Middle frontal gyrus (tissue), 1 donor: Measurements from ENCODE around the gene UBR4.

ENCODE experiments used
- DNase-seq: peaks from one replicate; pipeline ENCODE4 v3.0.0-alpha.2; 2015; ENCODE audit warnings: low spot score; ENCODE audit errors: extremely low spot score

The UBR4 gene

GRCh38 chr1:19057784-19058475 is 152.1 kb downstream of the UBR4 start:
- DNase-seq = no peak

DNA sequence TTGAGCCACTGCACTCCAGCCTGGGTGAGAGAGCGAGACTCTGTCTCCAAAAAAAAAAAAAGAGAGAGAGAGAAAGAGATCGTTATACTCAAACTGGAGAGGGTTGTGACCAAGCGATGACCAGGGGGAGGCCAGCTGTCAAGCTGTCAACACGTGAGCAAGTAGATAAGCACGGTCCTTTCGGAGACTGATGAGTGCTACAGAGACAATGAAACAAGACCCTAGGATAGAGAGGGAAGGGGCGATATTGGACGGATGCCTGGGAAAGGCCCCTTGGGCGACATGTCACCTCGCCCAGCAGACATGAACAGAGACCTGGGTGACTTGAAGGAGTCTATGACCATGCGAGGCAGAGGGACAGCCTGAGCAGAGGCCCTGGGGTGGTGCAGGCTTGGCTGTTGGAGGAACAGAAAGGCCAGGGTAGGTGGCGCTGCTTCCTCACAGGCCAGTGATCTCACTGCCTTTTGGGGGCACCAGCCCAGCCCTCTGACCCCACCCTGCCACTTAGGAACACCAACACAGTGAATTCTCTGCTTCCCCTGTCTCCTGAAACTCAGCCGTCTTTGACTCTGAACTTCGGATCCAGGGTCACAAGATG is 152.8 kb downstream of the UBR4 start:
- DNase-seq = no peak

GRCh38 chr1:19055701-19056100 is 154.4 kb downstream of the UBR4 start:
- no peak for DNase-seq

- DNase-seq = no peak
These were observed 155.1 kb downstream of the UBR4 start for GRCh38 chr1:19055001-19055400.

DNA sequence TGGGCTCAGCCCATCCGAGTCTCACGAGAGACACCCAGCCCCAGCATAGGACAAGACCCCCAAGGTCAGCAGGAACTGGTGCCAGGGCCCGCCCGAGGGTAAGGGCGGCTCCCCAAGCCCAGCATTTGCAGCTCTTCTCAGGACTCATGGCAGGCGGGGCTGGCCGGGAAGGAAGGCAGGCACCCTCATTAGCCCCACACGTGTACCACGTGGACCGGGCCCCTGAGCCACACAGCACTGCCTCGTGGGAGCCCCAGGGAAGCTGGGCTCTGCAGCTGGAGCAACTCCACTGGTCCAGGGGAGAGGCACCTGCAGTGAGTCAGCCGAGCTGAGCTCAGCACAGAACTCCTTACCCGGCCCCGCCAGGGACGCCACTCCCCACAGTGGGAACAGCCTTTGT is 155.8 kb downstream of the UBR4 start:
- no peak for DNase-seq

GRCh38 chr1:19053486-19053885 is 156.6 kb downstream of the UBR4 start:
- DNase-seq = no peak

DNA sequence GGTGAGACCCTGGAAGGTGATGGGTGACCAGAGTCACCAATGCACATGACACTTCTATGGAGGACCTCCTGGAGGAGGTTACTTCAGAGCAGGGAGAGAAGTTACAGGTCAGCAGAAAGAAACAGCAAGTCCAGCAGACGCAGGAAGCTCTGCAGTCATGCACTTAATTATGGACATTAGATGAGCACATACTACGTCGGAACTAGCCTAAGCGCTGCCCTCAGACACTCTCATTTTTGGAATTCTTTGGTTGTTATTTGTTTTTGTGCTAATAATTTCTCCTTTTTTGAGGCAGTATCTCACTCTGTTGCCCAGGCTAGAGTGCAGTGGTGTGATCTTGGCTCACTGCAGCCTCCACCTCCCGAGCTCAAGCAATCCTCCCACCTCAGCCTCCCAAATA is 160.3 kb downstream of the UBR4 start:
- DNase-seq = no peak

DNA sequence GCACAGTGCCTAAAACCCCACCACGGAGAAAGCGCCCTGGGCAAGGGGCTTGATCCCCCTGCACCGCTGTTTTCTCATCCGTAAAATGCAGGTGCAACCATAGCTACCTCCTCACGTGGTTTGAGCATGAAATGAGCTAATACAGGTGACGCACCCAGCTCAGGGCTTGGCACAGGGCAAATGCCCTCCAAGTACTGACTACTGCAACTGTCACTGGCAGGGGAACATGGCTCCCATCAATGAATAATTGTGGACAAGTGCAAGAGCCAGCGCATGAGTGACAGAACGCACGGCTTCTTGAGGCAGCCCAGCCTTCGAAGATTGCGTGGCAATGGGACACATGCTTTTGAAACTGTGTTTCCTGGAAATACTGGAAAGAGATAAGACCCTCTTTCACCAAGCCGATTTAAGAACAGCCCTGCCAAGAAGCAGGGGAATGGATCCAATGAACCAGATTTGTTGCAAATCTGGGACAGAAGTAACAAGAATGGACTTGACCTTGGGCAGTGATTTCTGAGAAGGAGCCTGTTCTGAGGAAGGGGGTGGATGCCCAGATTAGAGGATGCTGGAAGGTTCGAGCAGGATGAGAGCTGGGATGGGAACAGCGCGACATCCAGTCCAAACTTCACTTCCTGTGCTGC is 160.8 kb downstream of the UBR4 start:
- no peak for DNase-seq

DNA sequence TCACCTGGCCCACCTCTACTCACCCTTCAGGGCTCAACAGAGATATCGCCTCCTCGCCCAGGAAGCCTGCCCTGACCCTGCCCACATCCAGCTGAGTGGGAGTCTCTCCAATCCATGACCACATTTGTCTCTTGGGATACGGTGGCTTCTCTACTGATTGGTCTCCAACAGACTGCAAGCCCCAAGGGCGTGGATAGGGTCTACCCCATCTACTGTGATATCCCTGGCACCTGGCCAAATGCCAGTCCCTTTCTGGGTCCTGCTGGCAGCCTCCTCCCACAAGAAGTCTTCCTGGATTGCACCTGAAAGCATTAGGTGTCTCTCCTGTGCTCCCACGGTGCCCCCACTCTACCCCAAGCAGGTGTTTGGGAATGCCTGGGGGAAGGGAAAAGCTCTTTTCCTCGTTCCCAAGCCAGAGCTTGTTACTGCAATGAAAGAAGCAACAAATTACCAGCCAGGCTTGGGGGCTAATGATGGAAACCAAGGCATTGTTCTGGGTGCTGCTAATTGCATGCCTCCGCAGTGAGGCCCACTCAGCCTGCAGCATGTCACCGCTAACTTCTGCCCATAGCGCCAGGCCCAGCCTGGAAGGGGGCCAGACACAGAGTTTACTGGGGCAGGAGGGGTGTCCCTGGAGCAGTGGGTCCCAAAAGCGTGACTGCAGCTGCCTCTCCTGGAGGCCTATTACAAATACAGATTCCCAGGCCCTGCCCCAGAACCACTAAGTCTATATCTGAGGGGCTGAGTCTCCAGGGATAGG is 162.9 kb downstream of the UBR4 start:
- DNase-seq = no peak

GRCh38 chr1:19045898-19046880 is 163.9 kb downstream of the UBR4 start:
- DNase-seq = no peak

DNA sequence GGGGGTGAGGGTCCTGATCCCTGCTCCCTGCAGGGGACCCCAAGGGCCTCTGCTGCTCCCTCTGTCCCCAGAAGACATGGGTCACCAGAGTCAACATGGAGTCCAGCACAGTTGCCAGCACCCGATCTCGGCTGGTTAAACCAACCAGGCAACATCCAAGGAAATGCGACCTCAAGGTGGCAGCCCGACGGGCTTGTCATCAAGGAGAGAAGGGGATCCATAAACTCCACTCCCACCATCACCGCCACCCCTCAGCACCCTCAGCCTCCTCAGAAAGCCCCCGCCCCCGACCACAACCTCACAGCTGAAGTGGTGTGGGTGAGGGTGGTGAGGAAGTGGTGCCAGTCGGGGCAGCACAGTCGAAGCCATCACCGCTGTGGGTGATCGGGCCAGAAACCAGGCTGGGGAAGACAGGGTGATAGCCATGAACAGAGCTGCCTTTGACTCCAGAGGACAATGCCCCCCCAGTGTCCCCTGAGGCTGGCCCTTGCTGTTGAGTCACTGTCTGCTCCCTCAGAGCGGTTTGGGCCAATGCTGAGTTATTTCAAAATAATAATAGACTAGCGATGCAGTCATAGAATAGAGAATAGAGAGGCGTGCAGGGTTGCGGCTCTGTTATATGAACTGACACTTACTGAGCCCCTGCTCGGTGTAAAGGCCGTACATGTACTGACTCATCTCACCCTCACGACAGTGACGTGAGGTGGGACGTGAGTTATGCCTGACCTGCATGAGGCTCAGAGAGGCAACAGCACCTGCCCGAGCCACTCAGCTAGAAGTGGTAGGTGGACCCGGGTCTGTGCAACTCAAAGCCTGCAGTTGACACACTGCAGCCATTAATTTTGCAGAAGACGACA is 164.9 kb downstream of the UBR4 start:
- DNase-seq = peak; percentile 25

DNA sequence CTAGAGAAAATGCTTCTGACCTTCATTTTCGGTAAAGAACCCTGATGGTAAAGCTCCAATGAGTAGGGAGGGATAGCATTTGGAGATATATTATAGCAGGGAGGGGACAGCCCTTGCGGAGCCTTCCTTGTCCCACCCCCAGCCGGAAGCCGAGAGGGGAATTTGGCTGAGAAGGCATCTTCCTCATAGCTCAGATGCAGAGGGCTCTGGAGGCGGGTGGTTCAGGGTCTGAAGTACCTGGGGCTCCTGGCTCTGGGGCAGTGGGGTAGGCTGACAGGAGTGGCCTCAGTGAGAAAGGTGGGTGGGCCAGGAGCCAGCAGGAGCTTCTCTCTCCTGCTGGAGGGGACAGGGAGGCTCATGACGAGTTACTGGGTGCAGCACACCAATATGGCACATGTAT is 165.6 kb downstream of the UBR4 start:
- no peak for DNase-seq

- no peak for DNase-seq
These were observed 166.3 kb downstream of the UBR4 start for GRCh38 chr1:19043579-19044443.

- DNase-seq = no peak
These were observed 167.1 kb downstream of the UBR4 start for GRCh38 chr1:19042675-19043578.

DNA sequence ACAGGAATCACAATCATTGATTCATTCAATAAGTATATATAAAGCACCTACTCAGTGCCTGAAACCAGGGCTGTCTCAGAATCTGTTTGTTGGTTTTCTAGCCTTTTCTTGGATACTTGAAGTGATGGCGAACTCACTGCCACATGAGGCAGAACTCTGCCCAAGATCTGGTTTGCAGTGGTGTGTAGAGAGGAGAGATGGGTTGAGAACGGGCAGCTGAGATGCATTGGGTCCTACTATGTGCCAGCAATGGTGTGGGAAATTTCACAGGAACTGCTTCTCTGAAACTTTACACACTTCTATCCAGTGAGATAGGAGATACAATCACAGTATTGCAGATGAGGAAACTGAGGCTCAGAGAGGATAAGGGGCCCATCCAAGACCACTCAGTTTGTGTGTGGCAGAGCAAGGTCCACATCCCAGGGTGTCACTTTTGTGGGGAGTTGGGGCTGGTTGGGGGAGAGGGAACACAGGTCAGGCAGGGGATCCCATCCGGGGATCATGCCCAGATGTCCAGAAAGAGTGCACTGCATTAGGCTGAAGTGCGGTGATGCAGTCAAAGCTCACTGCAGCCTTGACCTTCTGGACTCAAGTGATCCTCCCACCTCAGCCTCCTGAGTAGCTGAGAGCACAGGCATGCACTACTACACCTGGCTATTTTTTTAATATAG is 169.9 kb downstream of the UBR4 start:
- no peak for DNase-seq

- DNase-seq = no peak
These were observed 171.3 kb downstream of the UBR4 start for GRCh38 chr1:19038732-19039131.

DNA sequence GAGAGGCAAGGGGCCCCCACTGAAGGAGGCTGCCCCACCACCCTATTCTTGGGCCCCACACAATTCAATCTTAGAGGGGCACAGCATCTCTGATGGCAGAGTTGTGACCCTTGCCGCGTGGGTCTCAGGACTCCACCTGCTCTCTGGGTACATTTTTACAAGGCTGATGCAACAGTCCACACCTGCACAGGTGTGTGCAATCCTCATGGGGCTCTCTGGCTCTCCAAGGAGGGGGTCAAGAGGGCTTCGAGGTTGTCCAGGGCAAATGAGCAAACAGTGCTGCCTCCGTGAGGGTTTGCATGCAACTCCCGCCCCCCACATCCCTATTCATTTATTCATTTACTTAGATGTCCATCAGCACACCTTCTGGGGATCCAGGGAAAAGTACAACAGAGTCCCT is 172.0 kb downstream of the UBR4 start:
- DNase-seq = no peak
